Amniotic stem cell (primary cell): ENCODE results near the gene MEF2D.

Experiments
- DNase-seq: peaks from one replicate; lab custom pipeline; 2025; lab: John Stamatoyannopoulos, UW

MEF2D gene

DNA sequence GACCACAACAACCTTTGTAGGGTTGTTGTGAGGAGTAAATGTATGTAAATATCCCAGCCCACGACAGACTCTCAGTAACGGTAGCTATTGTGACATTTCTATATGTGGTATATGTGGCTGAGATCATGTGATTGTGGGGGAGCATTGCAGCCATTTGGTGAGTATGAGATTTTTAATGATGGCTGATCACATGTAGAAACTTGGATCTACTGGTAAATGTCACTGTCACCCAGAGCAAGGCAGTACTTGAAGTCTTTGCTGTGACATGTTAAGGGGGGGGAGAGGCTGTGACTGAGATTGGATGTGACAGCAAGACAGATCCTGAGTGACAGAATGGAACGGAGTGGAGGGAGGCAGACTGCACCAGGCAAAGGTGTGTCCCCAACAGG, 23.9 kb upstream of the MEF2D start:
- no peak for DNase-seq

- no peak for DNase-seq
These were observed 23.4 kb upstream of the MEF2D start for GRCh38 chr1:156523801-156524480.

DNA sequence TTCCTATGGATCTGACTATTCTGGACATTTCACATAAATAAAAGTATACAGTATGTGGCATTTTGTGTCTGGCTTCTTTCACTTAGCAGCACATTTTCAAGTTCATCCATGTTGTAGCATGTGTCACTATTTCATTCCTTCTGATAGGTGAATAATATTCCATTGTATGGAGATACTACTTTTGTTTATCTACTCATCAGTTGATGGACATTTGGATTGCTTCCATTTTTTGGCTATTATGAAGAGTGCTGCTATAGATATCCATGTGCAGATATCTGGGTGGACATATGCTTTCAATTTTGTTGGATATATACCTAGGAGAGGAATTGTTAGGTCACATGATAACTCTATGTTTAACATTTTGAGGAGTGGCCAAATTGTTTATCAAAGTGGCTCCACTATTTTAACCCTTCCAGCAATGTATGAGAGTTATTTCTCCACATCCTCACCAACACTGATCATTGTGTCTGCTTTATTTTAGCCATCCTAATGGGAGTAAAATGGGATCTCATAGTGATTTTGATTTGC, 21.9 kb upstream of the MEF2D start:
- no peak for DNase-seq

GRCh38 chr1:156517748-156518147, 17.2 kb upstream of the MEF2D start:
- DNase-seq, result no peak

- DNase-seq, result no peak
These were observed 16.2 kb upstream of the MEF2D start for GRCh38 chr1:156516821-156517220.

DNA sequence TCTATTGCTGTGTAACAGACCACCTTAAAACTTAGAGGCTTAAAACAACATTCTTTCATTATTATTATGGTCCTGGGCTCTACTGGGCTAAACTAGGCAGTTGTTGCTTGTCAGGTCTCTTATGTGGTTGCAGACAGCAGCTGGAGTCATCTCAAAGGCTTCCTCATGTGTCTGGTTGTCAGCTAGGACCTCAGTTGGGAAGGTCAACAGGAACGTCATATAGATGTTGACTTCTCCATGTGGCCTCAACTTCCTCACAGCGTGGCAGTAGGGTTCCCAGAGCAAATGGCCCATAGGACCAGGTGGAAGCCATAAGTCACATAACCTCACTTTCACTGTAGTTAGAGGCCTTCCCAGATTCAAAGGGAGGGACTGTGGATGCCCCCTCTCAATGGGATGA, 15.4 kb upstream of the MEF2D start:
- DNase-seq, result no peak

DNA sequence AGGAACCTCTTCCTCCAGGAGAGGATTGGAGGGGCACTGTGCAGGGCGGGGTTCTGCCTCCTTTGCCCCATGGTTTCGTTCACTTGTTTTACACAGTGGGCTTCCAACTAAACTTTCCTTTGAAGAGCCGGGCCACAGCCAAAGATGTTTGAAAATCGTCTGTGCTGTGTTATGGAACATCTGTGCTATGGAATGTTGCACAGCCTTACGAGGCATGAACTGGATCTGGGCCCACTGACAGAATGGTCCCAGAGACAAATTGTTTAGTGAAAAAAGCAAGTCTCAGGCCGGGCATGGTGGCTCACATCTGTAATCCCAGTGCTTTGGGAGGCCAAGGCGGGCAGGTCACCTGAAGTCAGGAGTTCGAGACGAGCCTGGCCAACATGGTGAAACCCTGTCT, 12.6 kb upstream of the MEF2D start:
- DNase-seq, result no peak

DNA sequence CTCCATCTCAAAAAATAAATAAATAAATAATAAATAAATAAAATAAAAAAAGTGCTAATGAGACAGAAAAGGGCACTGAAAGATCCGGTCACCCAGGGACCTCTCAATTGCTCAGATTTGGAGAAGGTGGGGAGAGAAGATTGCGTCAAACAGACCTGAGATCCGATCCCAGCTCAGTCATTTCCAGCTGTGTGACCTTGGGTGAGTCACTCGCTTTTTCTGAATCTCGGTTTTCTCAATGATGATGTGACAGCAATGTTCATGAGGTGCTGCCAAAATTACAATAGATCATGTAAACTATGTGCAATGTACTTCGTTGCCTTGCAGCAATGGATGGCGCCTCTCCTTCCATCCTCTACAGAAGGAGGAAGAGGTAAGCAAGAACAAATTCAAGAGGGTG, 11.1 kb upstream of the MEF2D start:
- DNase-seq, result no peak

GRCh38 chr1:156510709-156511108, 10.1 kb upstream of the MEF2D start:
- DNase-seq, result no peak

DNA sequence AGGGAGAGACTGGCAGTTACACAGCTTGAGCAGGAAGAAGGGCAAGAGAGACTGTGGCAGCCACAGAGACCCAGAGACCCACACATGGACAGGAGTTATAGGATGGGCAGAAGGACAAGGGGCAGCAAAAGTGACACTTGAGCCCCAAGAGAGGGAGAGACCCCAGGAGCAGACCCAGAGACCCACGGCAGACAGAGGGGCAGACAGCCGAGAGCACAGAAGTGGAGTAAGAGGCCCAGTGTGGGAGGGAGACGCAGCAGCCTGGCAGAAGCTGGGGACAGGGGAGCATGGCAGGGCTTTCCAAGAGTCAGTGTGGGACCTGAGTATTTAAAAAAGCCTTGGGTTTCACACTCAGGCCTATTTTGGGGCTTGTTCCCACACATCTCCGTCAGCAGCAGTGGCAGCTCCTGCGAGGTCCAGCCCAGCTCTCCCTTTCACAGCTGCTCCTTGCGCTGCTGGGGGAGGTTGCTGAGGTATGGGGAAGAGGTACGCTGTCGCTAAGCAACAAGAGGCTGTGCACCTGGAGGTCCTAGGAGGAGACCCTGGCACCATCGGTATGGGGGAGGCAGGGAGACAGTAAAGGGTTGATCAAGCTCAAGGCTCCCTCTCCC, 9.0 kb upstream of the MEF2D start:
- no peak for DNase-seq

- DNase-seq, result no peak
These were observed 8.3 kb upstream of the MEF2D start for GRCh38 chr1:156508955-156509234.

- no peak for DNase-seq
These were observed 7.8 kb upstream of the MEF2D start for GRCh38 chr1:156508205-156508954.

GRCh38 chr1:156506450-156506849, 5.9 kb upstream of the MEF2D start:
- DNase-seq, result no peak

DNA sequence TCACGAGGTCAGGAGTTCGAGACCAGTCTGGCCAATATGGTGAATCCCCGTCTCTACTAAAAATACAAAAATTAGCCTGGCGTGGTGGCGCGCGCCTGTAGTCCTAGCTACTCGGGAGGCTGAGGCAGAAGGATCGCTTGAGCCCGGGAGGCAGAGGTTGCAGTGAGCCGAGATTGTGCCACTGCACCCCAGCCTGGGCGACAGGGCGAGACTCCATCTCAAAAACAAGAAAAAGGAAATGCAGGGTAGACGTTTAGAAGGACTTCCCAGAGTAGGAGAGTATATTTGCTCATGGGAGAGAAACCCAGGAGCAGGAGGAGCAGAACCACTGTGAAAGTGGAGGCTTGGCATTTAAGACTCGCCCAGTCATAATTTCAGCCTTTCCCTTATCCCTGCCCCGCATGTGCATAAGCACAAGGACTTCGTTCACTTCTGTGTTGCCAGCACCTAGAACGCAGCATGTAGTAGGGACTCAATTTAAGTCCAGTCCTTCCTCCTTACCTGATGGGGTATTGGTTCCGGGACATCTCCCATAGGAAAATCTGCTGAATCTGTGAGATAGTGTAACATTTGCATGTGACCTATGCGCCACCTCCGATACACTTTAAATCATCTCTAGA, 5.2 kb upstream of the MEF2D start:
- no peak for DNase-seq

- peak; percentile 98 for DNase-seq
These were observed 4.5 kb upstream of the MEF2D start for GRCh38 chr1:156504821-156505678.

- DNase-seq, result no peak
These were observed 3.9 kb upstream of the MEF2D start for GRCh38 chr1:156504438-156504813.

- no peak for DNase-seq
These were observed 3.3 kb upstream of the MEF2D start for GRCh38 chr1:156503698-156504437.

- DNase-seq, result peak; percentile 81
These were observed 2.5 kb upstream of the MEF2D start for GRCh38 chr1:156502894-156503697.

DNA sequence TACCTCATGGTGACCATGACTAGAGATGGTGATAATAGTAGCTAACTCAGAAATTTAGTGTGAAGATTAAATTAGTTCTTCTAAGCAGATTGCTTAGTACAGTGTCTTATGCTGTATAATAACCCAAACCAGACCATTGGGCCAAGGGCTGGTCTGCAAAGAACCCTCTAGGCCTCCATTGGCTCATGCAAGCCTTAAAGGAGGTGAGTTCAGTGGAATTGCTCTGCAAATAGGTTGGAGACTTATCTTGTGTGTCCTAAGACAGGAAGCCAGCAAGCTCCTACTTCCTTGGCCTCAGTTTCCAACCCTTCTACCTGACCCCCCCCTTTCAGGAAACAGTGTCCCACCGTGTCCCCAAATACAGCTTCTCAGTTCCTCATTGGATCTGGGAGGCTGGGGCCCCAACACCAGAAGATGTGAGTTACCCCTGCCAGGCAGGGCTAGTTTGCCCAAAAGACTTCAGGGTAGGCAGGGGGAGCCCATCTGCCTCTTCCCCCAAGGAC, 1.9 kb upstream of the MEF2D start:
- DNase-seq, result no peak

GRCh38 chr1:156500793-156501506, 375 bp upstream of the MEF2D start:
- DNase-seq, result peak; percentile 93
